Measurements from ENCODE around the gene LRIG2.

- no peak for TF ChIP-seq CTCF (IDR thresholded peaks at IDR 0.05 in 2 of 3, conservative IDR thresholded peaks at IDR 0.05 in 1 of 3; ENCODE audit: borderline replicate concordance in 1 of 3, insufficient read depth in 1 of 3, low read depth in 2 of 3, low read length in 2 of 3)
- TF ChIP-seq EZH2 (IDR thresholded peaks at IDR 0.05), result no peak
- TF ChIP-seq YY1 (IDR thresholded peaks at IDR 0.05; ENCODE audit: extremely low read depth, insufficient replicate concordance, low read depth, low read length), result no peak
- TF ChIP-seq POLR2A (IDR thresholded peaks at IDR 0.05; ENCODE audit: borderline replicate concordance, extremely low read depth, insufficient read depth, insufficient read length), result no peak
Measured at GRCh38 chr1:113090051-113090450, 17.1 kb downstream of the LRIG2 start.
